GM18873 (cell line): ENCODE measurements around the gene ANKRD18A.
"Not testable (repeated sequence)": the region's sequence is repeated elsewhere in the genome, so short reads cannot be mapped to it uniquely, and the experiment has no call there.

Experiments used
- ATAC-seq: cut with Tn5 transposase; IDR thresholded peaks from one replicate; pipeline ENCODE4 v1.9.1; 2021; ENCODE audit warnings: mild to moderate bottlenecking, moderate library complexity, moderate number of reproducible peaks; ENCODE audit not compliant: unreplicated experiment, low FRiP score

ANKRD18A gene

GRCh38 chr9:38553019-38553418 lies 67.4 kb downstream of the ANKRD18A start:
- not testable (repeated sequence) for ATAC-seq

DNA sequence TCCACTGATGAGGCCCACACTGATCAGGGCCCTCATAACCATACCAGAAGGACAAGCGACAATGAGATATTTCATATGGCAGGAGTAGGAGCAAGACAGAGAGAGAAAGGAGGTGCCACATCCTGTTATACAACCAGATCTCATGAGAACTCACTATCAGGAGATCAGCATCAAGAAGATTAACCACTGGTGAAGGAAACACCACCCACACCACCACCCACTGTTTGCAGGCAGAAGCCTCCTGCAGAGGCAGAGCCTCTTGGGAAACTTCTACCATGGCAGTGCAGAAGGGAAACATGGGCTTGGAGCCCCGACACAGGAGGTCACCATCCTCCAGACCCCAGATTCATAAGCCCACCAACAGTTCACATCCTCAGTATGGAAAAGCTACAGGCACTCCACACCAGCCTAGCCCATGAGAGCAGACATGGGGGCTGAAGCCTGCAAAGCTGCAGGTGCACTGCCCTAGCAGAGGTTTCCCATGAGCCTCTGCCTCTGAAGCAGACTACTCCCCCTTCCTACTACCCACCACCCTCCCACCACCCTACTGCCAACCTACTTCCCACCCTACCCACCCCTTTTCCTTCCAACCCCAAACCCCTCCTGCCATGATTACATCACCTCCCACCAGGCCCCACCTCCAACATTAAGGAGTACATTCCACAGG lies 73.8 kb downstream of the ANKRD18A start:
- ATAC-seq = not testable (repeated sequence)

DNA sequence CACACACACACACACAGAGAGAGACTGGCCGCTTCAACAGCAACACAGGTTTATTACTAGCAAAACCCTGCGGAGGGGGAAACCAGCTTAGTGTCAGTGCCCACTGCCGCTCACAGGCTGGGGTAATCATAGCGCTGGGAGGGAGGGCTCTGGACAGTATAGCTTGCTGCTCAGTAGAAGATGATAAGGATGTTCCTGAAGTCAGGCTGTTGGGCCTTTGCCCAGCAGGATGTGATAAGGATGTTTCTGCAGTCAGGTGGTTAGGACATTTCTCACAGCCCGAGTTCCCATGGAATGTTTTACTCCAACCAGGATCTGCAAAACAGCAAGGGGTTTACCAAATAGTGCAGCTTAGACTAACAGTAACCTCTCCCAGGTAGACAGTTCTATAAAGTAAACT lies 79.9 kb downstream of the ANKRD18A start:
- not testable (repeated sequence) for ATAC-seq

GRCh38 chr9:38529317-38529716 lies 91.1 kb downstream of the ANKRD18A start:
- no peak for ATAC-seq

- no peak for ATAC-seq
Measured at GRCh38 chr9:38527503-38527902, 92.9 kb downstream of the ANKRD18A start.

GRCh38 chr9:38526591-38526990 lies 93.8 kb downstream of the ANKRD18A start:
- no peak for ATAC-seq

DNA sequence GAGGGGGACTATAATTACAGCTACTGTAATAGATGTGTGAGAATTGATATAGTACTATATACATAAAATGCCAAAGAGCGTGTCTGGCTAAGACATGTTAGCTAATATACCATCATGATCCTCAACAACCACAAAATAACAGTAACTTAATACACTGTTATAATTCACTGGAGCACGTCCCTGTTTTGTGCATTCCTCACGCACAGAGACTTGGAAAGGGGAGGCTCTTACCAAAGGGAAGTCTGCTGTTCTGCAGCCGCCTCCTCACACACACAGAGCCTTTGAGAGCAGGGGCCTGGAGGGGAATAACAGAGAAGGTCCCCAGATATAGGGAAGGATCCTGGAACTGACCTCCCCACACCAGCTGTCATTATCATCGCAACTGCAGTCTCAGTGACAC lies 97.3 kb downstream of the ANKRD18A start:
- ATAC-seq = no peak

GRCh38 chr9:38521762-38522161 lies 98.6 kb downstream of the ANKRD18A start:
- no peak for ATAC-seq
